Stimulated activated CD4-positive, alpha-beta T cell treated with anti-CD3 and anti-CD28 coated beads, Interleukin-1b, Interleukin-23, amount 100 ng/mL, for 4 hours (primary cell): ENCODE data around the gene MLST8.
"Not testable (repeated sequence)": the region's sequence is repeated elsewhere in the genome, so short reads cannot be mapped to it uniquely, and the experiment has no call there.

Experiments used
- DNase-seq, 2 donors: peaks; one replicate each; pipeline ENCODE4 v3.0.0-alpha.2; 2020; ENCODE audit warnings: low read depth in 2 of 2

The MLST8 gene

DNA sequence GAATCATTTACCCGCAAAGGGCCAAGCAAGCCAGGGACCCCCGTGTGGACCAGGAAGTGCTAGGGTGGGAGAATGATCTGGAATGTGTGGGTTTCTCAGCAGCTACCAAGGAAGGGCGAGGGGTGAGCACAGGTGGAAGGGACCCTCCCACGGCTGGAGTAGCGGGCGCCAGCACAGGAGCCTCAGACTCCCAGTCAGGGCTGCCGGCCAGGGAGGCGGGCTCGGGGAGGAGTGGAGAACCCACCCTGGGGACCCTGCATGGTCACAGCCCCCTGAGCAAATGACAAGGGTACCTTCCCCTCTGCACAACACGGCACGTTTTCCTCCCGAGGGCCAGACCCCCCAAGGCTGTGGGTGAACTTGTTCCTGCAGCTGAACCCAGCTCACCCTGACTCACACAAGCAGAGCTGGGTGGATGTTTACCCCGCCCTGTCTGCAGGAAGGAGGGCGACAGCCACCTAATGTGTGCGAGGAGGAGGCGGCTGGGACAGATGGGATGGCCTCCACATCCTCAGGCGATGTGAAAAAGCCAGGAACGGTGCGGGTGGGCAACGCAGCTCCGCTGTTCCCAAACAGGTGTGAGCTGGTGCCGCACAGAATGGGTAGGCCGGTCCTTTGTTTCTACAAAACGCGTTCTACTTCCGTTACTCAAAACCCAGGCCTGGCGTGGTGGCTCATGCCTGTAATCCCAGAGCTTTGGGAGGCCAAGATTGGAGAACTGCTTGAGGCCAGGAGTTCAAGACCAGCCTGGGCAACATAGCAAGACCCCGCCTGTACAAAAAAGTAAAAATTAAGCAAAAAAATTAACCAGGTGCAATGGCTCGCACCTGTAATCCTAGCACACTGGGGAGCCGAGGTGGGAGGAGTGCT is 39.9 kb downstream of the MLST8 start:
- no peak for DNase-seq

DNA sequence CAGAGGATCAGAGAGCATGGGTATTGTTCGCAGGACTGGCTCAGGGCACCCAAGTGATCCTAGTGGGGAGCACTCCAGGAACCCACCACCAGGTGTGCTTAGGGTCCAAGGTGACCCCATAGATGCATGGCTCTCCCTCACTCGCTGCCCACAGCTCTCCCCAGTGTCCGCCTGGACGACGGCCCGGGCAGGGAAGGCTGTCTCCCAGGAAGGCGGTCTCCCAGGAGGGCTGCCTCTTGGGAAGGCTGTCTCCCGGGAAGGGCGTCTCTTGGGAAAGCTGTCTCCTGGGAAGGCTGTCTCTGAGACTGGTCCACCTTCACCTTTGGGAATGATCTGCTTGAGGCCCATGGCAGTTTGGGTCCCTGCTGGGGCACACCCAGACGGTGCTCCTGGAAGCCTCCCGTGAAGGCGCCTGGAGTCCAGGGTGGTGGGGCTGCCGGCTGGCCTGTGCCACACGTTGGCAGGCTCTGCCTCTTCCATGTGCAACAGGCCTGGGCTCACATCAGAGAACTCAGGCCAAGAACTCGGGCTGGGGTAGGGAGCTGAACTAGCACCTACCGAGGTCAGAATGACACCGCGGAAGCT is 41.1 kb downstream of the MLST8 start:
- DNase-seq, result no peak

DNA sequence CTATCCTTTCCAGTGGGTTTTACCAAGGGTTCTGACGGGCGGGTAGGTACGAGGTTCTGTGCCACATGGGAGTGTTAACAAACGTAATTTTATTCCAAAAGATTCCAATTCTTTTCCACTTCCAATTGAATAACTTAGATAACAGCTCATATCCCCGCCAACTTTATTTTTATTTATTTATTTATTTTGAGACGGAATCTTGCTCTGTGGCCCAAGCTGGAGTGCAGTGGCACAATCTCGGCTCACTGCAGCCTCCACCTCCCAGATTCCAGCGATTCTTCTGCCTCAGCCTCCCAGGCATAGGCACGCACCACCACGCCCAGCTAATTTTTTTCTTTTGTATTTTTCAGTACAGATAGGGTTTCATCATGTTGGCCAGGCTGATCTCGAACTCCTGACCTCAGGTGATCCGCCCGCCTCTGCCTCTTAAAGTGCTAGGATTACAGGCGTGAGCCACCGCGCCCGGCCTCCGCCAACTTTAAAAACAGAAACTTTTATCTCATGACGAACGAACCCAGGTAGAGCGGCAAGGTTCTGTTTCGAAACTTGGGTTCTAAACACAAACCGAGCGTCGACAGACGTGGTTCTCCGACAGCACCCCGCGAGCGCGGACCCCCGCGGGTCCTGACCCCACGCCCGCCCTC is 45.5 kb downstream of the MLST8 start:
- DNase-seq, result peak; percentile 24 to 32

- DNase-seq, result peak; percentile 58 to 76
Measured at GRCh38 chr16:2251296-2252111, 46.2 kb downstream of the MLST8 start, which contains the start of gene ECI1. Gene ECI1 (minus strand): TSS chr16:2251587. CDS start chr16:2251566, 21 bp downstream.

DNA sequence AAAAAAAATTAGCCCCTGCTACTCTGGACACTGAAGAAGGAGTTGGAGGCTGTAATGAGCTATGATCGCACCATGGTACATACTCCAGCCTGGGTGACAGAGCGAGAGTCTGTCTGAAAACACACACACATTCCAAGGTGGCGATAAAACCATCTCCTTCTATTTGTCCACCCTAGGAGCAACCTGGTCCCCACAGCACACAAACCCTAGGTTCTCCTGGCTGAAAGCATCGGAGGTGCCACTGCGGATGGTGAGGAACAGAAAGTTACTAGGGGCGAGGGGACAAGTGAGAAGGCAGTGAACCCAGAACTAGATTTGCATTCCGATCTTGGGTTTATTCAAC is 47.5 kb downstream of the MLST8 start:
- DNase-seq, result no peak

- DNase-seq, result no peak
Measured at GRCh38 chr16:2253293-2253692, 48.0 kb downstream of the MLST8 start.

DNA sequence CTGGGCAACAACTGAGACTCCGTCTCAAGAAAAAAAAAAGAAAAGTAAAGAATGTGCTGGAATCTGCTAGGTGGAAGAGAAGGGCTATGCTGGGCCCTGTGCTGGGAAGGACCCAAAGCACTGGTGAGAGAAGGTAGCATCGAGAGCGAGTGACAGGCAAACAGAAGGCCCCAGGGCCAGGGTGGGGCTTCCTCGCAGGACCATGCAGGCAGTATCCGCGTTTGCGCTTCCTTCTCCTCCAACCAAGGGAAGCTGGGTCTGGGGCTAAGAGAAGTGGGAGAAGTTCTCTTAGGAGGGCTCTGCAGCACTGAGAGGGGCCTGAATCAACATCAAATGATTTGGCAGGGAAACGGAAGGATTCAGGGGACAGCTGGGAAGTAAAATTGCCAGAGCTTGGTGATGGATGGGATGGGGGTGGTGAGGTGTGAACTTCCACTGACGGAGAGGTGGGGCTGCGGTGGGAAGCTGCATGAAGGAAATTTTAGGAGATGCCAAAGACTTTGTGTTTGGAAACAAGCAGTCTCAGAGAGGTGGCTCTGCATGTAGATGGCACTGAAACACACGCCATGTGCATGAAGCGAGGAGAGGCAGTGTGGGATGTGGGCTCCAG is 51.4 kb downstream of the MLST8 start:
- DNase-seq, result no peak

- no peak for DNase-seq
Measured at GRCh38 chr16:2257726-2258125, 52.5 kb downstream of the MLST8 start.

DNA sequence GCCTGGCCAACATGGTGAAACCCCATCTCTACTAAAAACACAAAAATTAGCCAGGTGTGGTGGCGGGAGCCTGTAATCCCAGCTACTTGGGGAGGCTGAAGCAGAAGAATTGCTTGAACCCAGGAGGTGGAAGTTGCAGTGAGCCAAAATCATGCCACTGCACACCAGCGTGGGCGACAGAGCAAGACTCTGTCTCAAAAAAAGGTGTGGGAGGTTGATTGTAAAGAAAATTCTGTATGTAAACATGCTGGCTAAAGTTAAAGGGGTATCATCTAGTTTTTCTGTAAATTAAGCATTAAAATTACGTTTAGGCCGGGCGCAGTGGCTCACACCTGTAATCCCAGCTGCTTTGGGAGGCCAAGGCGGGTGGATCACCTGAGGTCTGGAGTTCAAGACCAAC is 53.3 kb downstream of the MLST8 start:
- not testable (repeated sequence) for DNase-seq
